GM18870 (cell line): ENCODE data around the gene PRAME.
"Not testable (repeated sequence)": the region's sequence is repeated elsewhere in the genome, so short reads cannot be mapped to it uniquely, and the experiment has no call there.

Source experiments
- ATAC-seq: cut with Tn5 transposase; IDR thresholded peaks from one replicate; pipeline ENCODE4 v1.9.1; 2021; ENCODE audit warnings: moderate library complexity; ENCODE audit not compliant: unreplicated experiment

PRAME gene

GRCh38 chr22:22526125-22526912, 32.7 kb downstream of the PRAME start:
- ATAC-seq, result no peak

GRCh38 chr22:22523494-22523893, 35.6 kb downstream of the PRAME start:
- ATAC-seq, result no peak

- ATAC-seq, result no peak
These were observed 37.4 kb downstream of the PRAME start for GRCh38 chr22:22521631-22522030.

- no peak for ATAC-seq
These were observed 38.1 kb downstream of the PRAME start for GRCh38 chr22:22520667-22521602.

GRCh38 chr22:22520020-22520656, 38.9 kb downstream of the PRAME start, which contains the start of gene ZNF280A:
Gene ZNF280A, minus strand, starts transcription at chr22:22520270. Its CDS starts 4,640 bp downstream, at chr22:22515630.
- no peak for ATAC-seq

GRCh38 chr22:22519591-22519990, 39.5 kb downstream of the PRAME start:
- no peak for ATAC-seq

GRCh38 chr22:22516992-22517391, 42.1 kb downstream of the PRAME start:
- ATAC-seq, result no peak

GRCh38 chr22:22515890-22516289, 43.2 kb downstream of the PRAME start:
- no peak for ATAC-seq

- ATAC-seq, result not testable (repeated sequence)
These were observed 44.6 kb downstream of the PRAME start for GRCh38 chr22:22514431-22514830.

- ATAC-seq, result no peak
These were observed 45.4 kb downstream of the PRAME start for GRCh38 chr22:22513619-22514018.

GRCh38 chr22:22512951-22513350, 46.1 kb downstream of the PRAME start:
- no peak for ATAC-seq

- ATAC-seq, result not testable (repeated sequence)
These were observed 48.2 kb downstream of the PRAME start for GRCh38 chr22:22510833-22511232.

GRCh38 chr22:22509912-22510311, 49.2 kb downstream of the PRAME start:
- ATAC-seq, result not testable (repeated sequence)

GRCh38 chr22:22508274-22509176, 50.5 kb downstream of the PRAME start, which contains the start of gene ZNF280B:
Gene ZNF280B, minus strand, starts transcription at chr22:22508742. Its CDS starts 19,344 bp downstream, at chr22:22489398.
- ATAC-seq, result no peak

GRCh38 chr22:22507743-22508273, 51.3 kb downstream of the PRAME start:
- no peak for ATAC-seq

- ATAC-seq, result no peak
These were observed 52.3 kb downstream of the PRAME start for GRCh38 chr22:22506736-22507135.

- ATAC-seq, result no peak
These were observed 60.8 kb downstream of the PRAME start for GRCh38 chr22:22498267-22498666.
